Activated T-helper 17 cell treated with anti-CD3 and anti-CD28 coated beads, Interleukin-2, amount 50 U/mL, for 72 hours (primary cell): ENCODE data around the gene CX3CR1. TPM values are rescaled to one million over a fixed set of nuclear protein-coding genes. Genes with fewer than 3 reads are reported as not detected.

Experiments used
- ATAC-seq: fragments of 150-1000 bp; cut with Tn5 transposase; replicated peaks from 2 replicates; pipeline ENCODE4 v1.10.0; 2021; ENCODE audit warnings: mild to moderate bottlenecking, moderate library complexity
- H3K27ac Mint-ChIP-seq: one replicate; pipeline ENCODE4 v1.8.0; 2022; ENCODE audit warnings: mixed read lengths
- H3K27me3 Mint-ChIP-seq: one replicate; pipeline ENCODE4 v1.8.0; 2022; ENCODE audit warnings: mixed read lengths
- H3K36me3 Mint-ChIP-seq: one replicate; pipeline ENCODE4 v1.8.0; 2022; ENCODE audit warnings: low read depth, mild to moderate bottlenecking, mixed read lengths
- H3K4me1 Mint-ChIP-seq: one replicate; pipeline ENCODE4 v1.8.0; 2022; ENCODE audit warnings: mixed read lengths
- H3K4me3 Mint-ChIP-seq: one replicate; pipeline ENCODE4 v1.8.0; 2022; ENCODE audit warnings: mild to moderate bottlenecking, mixed read lengths
- H3K9me3 Mint-ChIP-seq: one replicate; pipeline ENCODE4 v1.8.0; 2022; ENCODE audit warnings: mixed read lengths
- total RNA-seq, 2 donors: library from RNA; stranded (reverse); gene quantifications; one replicate each; pipeline ENCODE4 v1.2.3, GENCODE V29; 2022

Gene CX3CR1
- total RNA-seq, 2 donors from 2014 or later: 0.13 to 0.37 TPM

- no peaks in the 10 kb centered on the region for H3K27me3 Mint-ChIP-seq
- ATAC-seq: no peak
- peak overlapping the region; percentile 6 for H3K4me3 Mint-ChIP-seq
- no peaks in the 10 kb centered on the region for H3K36me3 Mint-ChIP-seq
- peak overlapping the region; percentile 44 for H3K27ac Mint-ChIP-seq
- H3K9me3 Mint-ChIP-seq: no peaks in the 10 kb centered on the region
- peaks cover 18% of the 10 kb centered on the region for H3K4me1 Mint-ChIP-seq
Measured at GRCh38 chr3:39284457-39284881, 4.6 kb upstream of the CX3CR1 start.

GRCh38 chr3:39282057-39282456, 2.2 kb upstream of the CX3CR1 start:
- Mint-ChIP-seq H3K9me3 (no peaks in the 10 kb centered on the region), H3K27ac (no peak overlapping the region), H3K27me3 (no peaks in the 10 kb centered on the region), H3K4me3 (no peak overlapping the region), H3K36me3 (no peaks in the 10 kb centered on the region), H3K4me1 (peaks cover 12% of the 10 kb centered on the region)
- no peak for ATAC-seq

- Mint-ChIP-seq H3K27ac (peak overlapping the region; percentile 21), H3K27me3 (no peaks in the 10 kb centered on the region)
Measured at GRCh38 chr3:39281533-39281932, 1.7 kb upstream of the CX3CR1 start.

GRCh38 chr3:39280571-39280970, 735 bp upstream of the CX3CR1 start:
- Mint-ChIP-seq H3K4me3 (no peak overlapping the region), H3K36me3 (no peaks in the 10 kb centered on the region), H3K27me3 (no peaks in the 10 kb centered on the region)

More at GRCh38 chr3:39281533-39281932, 1.7 kb upstream of the CX3CR1 start:
- Mint-ChIP-seq H3K9me3 (no peaks in the 10 kb centered on the region), H3K4me3 (no peak overlapping the region), H3K36me3 (no peaks in the 10 kb centered on the region), H3K4me1 (peaks cover 16% of the 10 kb centered on the region)
- no peak for ATAC-seq

GRCh38 chr3:39278616-39278935, 1.3 kb downstream of the CX3CR1 start:
- H3K4me1 Mint-ChIP-seq: peaks cover 12% of the 10 kb centered on the region

More at GRCh38 chr3:39280571-39280970, 735 bp upstream of the CX3CR1 start:
- H3K4me1 Mint-ChIP-seq: peaks cover 18% of the 10 kb centered on the region
- no peak overlapping the region for H3K27ac Mint-ChIP-seq
- H3K9me3 Mint-ChIP-seq: no peaks in the 10 kb centered on the region
- no peak for ATAC-seq

GRCh38 chr3:39277893-39278615, 1.8 kb downstream of the CX3CR1 start:
- H3K27ac Mint-ChIP-seq: no peak overlapping the region
- H3K9me3 Mint-ChIP-seq: no peaks in the 10 kb centered on the region
- no peaks in the 10 kb centered on the region for H3K36me3 Mint-ChIP-seq
- no peak for ATAC-seq
- H3K4me1 Mint-ChIP-seq: peaks cover 12% of the 10 kb centered on the region
- no peak overlapping the region for H3K4me3 Mint-ChIP-seq
- no peaks in the 10 kb centered on the region for H3K27me3 Mint-ChIP-seq

More at GRCh38 chr3:39278616-39278935, 1.3 kb downstream of the CX3CR1 start:
- no peaks in the 10 kb centered on the region for H3K27me3 Mint-ChIP-seq
- H3K36me3 Mint-ChIP-seq: no peaks in the 10 kb centered on the region
- no peak for ATAC-seq
- no peak overlapping the region for H3K4me3 Mint-ChIP-seq
- H3K27ac Mint-ChIP-seq: no peak overlapping the region
- no peaks in the 10 kb centered on the region for H3K9me3 Mint-ChIP-seq

GRCh38 chr3:39276746-39277145, 3.1 kb downstream of the CX3CR1 start:
- H3K4me1 Mint-ChIP-seq: peaks cover 12% of the 10 kb centered on the region
- H3K27me3 Mint-ChIP-seq: no peaks in the 10 kb centered on the region

GRCh38 chr3:39275963-39276593, 3.8 kb downstream of the CX3CR1 start:
- no peak for ATAC-seq
- peaks cover 6% of the 10 kb centered on the region for H3K4me1 Mint-ChIP-seq
- no peak overlapping the region for H3K27ac Mint-ChIP-seq
- H3K27me3 Mint-ChIP-seq: no peaks in the 10 kb centered on the region
- H3K36me3 Mint-ChIP-seq: no peaks in the 10 kb centered on the region
- no peaks in the 10 kb centered on the region for H3K9me3 Mint-ChIP-seq
- H3K4me3 Mint-ChIP-seq: no peak overlapping the region

More at GRCh38 chr3:39276746-39277145, 3.1 kb downstream of the CX3CR1 start:
- H3K4me3 Mint-ChIP-seq: no peak overlapping the region
- H3K9me3 Mint-ChIP-seq: no peaks in the 10 kb centered on the region
- no peak for ATAC-seq
- H3K27ac Mint-ChIP-seq: no peak overlapping the region
- no peaks in the 10 kb centered on the region for H3K36me3 Mint-ChIP-seq

GRCh38 chr3:39275052-39275451, 4.8 kb downstream of the CX3CR1 start:
- no peak for ATAC-seq
- peaks cover 5% of the 10 kb centered on the region for H3K4me1 Mint-ChIP-seq
- no peak overlapping the region for H3K4me3 Mint-ChIP-seq
- no peaks in the 10 kb centered on the region for H3K36me3 Mint-ChIP-seq
- no peaks in the 10 kb centered on the region for H3K27me3 Mint-ChIP-seq
- no peaks in the 10 kb centered on the region for H3K9me3 Mint-ChIP-seq
- H3K27ac Mint-ChIP-seq: no peak overlapping the region

- no peak for ATAC-seq
- no peaks in the 10 kb centered on the region for H3K9me3 Mint-ChIP-seq
- H3K4me1 Mint-ChIP-seq: peaks cover 6% of the 10 kb centered on the region
- H3K27ac Mint-ChIP-seq: no peak overlapping the region
- no peaks in the 10 kb centered on the region for H3K27me3 Mint-ChIP-seq
- H3K4me3 Mint-ChIP-seq: no peak overlapping the region
- no peaks in the 10 kb centered on the region for H3K36me3 Mint-ChIP-seq
Measured at GRCh38 chr3:39273119-39273518, 6.7 kb downstream of the CX3CR1 start.

GRCh38 chr3:39272191-39272590, 7.6 kb downstream of the CX3CR1 start:
- H3K36me3 Mint-ChIP-seq: no peaks in the 10 kb centered on the region
- H3K27me3 Mint-ChIP-seq: no peaks in the 10 kb centered on the region
- H3K4me3 Mint-ChIP-seq: no peak overlapping the region
- H3K27ac Mint-ChIP-seq: no peak overlapping the region
- peaks cover 15% of the 10 kb centered on the region for H3K4me1 Mint-ChIP-seq
- ATAC-seq: no peak
- no peaks in the 10 kb centered on the region for H3K9me3 Mint-ChIP-seq

- no peak for ATAC-seq
- Mint-ChIP-seq H3K36me3 (no peaks in the 10 kb centered on the region), H3K9me3 (no peaks in the 10 kb centered on the region), H3K27ac (no peak overlapping the region), H3K4me3 (no peak overlapping the region), H3K27me3 (no peaks in the 10 kb centered on the region), H3K4me1 (peaks cover 12% of the 10 kb centered on the region)
Measured at GRCh38 chr3:39271363-39271914, 8.4 kb downstream of the CX3CR1 start.

- Mint-ChIP-seq H3K36me3 (no peaks in the 10 kb centered on the region), H3K4me1 (peaks cover 11% of the 10 kb centered on the region), H3K27me3 (no peaks in the 10 kb centered on the region), H3K27ac (peak overlapping the region; percentile 25), H3K9me3 (peaks cover 5% of the 10 kb centered on the region), H3K4me3 (no peak overlapping the region)
- ATAC-seq: no peak
Measured at GRCh38 chr3:39269528-39269927, 10.3 kb downstream of the CX3CR1 start.

- Mint-ChIP-seq H3K27ac (peak overlapping the region; percentile 92), H3K27me3 (no peaks in the 10 kb centered on the region), H3K36me3 (no peaks in the 10 kb centered on the region), H3K4me1 (peaks cover 11% of the 10 kb centered on the region), H3K9me3 (peaks cover 5% of the 10 kb centered on the region), H3K4me3 (peak overlapping the region; percentile 74)
- no peak for ATAC-seq
Measured at GRCh38 chr3:39268549-39268900, 11.3 kb downstream of the CX3CR1 start.
